GM21423 (cell line): Measurements from ENCODE around the gene PCDHB5.
"Not testable (repeated sequence)": the region's sequence is repeated elsewhere in the genome, so short reads cannot be mapped to it uniquely, and the experiment has no call there.

ENCODE experiments used
- ATAC-seq: cut with Tn5 transposase; IDR thresholded peaks from one replicate; pipeline ENCODE4 v1.9.1; 2021; ENCODE audit warnings: mild to moderate bottlenecking, moderate library complexity; ENCODE audit not compliant: unreplicated experiment

PCDHB5 gene

DNA sequence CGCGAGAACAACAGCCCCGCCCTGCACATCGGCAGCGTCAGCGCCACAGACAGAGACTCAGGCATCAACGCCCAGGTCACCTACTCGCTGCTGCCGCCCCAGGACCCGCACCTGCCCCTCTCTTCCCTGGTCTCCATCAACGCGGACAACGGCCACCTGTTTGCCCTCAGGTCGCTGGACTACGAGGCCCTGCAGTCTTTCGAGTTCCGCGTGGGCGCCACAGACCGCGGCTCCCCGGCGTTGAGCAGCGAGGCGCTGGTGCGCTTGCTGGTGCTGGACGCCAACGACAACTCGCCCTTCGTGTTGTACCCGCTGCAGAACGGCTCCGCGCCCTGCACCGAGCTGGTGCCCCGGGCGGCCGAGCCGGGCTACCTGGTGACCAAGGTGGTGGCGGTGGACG, 16.6 kb downstream of the PCDHB5 start:
- not testable (repeated sequence) for ATAC-seq

DNA sequence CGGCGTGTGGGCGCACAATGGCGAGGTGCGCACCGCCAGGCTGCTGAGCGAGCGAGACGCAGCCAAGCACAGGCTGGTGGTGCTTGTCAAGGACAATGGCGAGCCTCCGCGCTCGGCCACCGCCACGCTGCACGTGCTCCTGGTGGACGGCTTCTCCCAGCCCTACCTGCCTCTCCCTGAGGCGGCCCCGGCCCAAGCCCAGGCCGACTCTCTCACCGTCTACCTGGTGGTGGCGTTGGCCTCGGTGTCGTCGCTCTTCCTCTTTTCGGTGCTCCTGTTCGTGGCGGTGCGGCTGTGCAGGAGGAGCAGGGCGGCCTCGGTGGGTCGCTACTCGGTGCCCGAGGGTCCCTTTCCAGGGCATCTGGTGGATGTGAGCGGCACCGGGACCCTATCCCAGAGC, 17.1 kb downstream of the PCDHB5 start:
- ATAC-seq = not testable (repeated sequence)

DNA sequence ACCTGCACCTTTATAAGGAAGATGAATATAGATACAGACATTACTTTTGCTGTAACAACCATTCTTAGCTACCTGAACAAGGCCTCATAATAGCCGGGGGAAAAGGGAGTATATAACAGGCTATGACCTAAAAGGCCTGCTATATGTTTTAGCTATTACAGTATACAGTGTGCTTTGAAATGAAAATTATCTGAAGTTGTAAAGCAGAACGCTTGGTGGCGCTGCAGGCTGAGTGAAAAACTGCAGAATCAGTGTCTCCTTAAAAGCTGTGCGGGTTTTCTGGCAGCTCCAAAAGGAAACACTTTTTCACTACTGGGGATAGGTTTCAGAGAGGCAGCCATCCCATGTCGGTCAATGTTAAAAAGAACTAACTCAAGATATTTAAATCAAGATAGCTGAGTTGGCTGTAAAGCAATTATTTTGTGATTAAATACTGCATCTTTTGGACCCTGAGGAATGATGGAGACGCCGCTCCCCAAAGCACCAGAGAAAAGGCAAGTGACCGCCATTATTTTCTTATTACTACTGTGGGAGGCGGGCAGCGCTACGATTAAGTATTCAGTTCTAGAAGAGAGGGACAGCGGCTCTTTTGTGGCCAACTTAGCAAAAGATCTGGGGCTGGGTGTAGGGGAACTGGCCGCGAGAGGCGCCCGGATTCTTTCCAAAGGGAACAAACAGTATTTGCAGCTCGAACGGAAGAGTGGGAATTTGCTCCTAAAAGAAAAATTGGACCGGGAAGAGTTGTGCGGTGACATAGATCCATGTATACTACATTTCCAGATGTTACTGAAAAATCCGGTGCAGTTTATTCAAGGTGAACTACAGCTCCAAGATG, 20.8 kb downstream of the PCDHB5 start:
- no peak for ATAC-seq

DNA sequence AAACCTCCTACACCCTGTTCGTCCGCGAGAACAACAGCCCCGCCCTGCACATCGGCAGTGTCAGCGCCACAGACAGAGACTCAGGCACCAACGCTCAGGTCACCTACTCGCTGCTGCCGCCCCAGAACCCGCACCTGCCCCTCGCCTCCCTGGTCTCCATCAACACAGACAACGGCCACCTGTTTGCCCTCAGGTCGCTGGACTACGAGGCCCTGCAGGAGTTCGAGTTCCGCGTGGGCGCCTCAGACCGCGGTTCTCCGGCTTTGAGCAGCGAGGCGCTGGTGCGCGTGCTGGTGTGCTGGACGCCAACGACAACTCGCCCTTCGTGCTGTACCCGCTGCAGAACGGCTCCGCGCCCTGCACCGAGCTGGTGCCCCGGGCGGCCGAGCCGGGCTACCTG, 22.4 kb downstream of the PCDHB5 start:
- ATAC-seq = not testable (repeated sequence)

DNA sequence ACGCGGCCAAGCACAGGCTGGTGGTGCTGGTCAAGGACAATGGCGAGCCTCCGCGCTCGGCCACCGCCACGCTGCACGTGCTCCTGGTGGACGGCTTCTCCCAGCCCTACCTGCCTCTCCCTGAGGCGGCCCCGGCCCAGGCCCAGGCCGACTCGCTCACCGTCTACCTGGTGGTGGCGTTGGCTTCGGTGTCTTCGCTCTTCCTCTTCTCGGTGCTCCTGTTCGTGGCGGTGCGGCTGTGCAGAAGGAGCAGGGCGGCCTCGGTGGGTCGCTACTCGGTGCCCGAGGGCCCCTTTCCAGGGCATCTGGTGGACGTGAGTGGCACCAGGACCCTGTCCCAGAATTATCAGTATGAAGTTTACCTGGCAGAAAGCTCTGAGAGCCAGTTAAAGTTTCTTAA, 22.9 kb downstream of the PCDHB5 start:
- not testable (repeated sequence) for ATAC-seq

DNA sequence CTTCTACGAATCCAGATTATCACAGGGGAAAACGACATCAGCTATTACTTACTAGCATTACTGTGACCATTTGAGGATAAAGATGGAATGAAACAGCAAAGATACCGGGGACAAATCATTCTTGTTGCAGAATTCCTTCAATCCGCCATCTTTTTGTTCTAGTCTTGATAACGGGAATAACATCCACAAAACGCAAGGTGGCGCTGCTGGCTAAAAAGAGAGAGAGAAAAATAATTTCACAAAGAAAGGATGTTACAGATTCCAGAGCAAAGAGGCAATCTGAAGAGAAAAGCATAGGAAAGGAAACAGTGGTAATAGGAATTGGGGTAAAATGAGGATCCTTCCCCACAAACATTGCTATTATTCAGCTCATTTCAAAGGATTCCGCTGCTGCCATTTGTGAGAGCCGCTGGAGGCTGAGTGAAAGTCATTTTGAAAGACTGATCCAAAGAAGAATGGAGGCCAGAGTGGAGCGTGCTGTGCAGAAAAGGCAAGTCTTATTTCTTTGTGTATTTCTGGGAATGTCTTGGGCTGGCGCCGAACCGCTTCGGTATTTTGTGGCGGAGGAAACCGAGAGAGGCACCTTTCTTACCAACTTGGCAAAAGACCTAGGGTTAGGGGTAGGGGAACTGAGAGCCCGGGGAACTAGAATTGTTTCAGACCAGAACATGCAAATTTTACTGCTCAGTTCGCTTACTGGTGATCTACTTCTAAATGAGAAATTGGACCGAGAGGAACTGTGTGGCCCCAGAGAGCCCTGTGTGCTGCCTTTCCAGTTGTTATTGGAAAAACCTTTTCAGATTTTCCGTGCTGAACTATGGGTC, 37.6 kb downstream of the PCDHB5 start, which contains the start of gene PCDHB7:
TSS of gene PCDHB7 (plus strand) at position 264 of the 824 bp plus-strand sequence. CDS start at position 456, 192 bp downstream.
- no peak for ATAC-seq

DNA sequence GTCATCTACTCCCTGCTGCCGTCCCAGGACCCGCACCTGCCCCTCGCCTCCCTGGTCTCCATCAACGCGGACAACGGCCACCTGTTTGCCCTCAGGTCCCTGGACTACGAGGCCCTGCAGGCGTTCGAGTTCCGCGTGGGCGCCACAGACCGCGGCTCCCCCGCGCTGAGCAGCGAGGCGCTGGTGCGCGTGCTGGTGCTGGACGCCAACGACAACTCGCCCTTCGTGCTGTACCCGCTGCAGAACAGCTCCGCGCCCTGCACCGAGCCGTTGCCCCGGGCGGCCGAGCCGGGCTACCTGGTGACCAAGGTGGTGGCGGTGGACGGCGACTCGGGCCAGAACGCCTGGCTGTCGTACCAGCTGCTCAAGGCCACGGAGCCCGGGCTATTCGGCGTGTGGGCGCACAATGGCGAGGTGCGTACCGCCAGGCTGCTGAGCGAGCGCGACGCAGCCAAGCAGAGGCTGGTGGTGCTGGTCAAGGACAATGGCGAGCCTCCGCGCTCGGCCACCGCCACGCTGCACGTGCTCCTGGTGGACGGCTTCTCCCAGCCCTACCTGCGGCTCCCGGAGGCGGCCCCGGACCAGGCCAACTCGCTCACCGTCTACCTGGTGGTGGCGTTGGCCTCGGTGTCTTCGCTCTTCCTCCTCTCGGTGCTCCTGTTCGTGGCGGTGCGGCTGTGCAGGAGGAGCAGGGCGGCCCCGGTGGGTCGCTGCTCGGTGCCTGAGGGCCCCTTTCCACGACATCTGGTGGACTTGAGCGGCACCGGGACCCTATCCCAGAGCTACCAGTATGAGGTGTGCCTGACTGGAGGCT, 39.5 kb downstream of the PCDHB5 start:
- not testable (repeated sequence) for ATAC-seq

DNA sequence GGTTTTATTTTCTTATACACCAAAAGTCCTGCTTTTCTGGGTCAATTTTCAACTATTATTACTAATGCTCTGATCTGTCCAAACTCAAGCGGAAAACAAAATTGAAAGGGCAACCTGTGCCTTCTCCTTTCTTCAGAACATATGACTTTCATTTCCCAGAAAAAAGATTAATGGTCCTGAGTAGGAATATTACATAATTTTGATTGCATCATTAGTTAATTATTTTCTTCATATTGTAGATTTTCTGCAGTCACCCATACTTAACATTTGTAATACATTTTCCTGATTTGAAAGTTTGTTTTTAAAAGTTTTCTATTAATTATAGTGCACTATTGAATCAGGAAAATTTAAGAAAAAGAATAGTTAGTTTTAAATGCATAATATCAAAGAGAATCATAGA, 40.9 kb downstream of the PCDHB5 start:
- no peak for ATAC-seq

DNA sequence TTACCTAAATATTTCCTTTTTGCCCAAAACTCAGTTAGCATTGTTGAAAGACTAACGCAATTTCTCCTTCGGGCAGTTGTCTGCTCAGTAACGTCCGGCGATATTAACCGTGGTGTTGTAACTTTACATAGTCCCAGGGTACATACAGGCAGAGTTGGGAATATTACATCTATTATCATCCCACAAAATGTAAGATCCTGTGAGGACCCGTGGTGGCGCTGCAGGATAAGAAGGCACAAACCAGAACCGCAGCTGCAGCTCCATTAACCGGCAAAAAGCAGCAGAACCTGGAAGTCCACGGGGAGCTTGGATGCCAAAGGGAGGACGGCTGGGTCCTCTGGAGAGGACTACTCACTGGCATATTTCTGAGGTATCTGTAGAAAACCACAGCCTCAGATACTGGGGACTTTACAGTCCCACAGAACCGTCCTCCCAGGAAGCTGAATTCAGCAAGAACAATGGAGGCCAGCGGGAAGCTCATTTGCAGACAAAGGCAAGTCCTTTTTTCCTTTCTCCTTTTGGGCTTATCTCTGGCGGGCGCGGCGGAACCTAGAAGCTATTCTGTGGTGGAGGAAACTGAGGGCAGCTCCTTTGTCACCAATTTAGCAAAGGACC, 42.7 kb downstream of the PCDHB5 start, which contains the start of gene PCDHB8:
TSS of gene PCDHB8 (plus strand) at position 214 of the 615 bp plus-strand sequence. CDS start at position 459, 245 bp downstream.
- ATAC-seq = not testable (repeated sequence)

DNA sequence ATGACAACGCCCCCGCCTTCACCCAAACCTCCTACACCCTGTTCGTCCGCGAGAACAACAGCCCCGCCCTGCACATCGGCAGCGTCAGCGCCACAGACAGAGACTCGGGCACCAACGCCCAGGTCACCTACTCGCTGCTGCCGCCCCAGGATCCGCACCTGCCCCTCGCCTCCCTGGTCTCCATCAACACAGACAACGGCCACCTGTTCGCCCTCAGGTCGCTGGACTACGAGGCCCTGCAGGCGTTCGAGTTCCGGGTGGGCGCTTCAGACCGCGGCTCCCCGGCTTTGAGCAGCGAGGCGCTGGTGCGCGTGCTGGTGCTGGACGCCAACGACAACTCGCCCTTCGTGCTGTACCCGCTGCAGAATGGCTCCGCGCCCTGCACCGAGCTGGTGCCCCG, 44.4 kb downstream of the PCDHB5 start:
- not testable (repeated sequence) for ATAC-seq

DNA sequence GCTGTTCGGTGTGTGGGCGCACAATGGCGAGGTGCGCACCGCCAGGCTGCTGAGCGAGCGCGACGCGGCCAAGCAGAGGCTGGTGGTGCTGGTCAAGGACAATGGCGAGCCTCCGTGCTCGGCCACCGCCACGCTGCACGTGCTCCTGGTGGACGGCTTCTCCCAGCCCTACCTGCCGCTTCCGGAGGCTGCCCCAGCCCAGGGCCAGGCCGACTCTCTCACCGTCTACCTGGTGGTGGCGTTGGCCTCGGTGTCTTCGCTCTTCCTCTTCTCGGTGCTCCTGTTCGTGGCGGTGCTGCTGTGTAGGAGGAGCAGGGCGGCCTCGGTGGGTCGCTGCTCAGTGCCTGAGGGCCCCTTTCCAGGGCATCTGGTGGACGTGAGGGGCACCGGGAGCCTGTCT, 44.9 kb downstream of the PCDHB5 start:
- ATAC-seq = not testable (repeated sequence)

DNA sequence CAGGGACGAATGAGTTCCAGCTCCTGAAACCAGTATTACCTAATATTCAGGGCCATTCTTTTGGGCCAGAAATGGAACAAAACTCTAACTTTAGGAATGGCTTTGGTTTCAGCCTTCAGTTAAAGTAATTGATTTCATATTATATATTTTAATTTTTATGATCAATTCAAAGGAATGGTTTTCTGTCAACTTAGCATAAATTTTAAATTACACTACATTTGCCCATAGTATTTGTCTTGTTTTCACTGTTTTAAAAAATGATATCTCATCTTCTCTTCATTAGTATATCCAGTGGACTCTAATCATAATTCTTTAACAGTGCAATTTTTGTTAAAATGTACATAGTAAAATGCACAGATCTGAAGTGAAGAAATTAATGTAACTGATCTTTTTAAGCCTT, 45.3 kb downstream of the PCDHB5 start:
- no peak for ATAC-seq

DNA sequence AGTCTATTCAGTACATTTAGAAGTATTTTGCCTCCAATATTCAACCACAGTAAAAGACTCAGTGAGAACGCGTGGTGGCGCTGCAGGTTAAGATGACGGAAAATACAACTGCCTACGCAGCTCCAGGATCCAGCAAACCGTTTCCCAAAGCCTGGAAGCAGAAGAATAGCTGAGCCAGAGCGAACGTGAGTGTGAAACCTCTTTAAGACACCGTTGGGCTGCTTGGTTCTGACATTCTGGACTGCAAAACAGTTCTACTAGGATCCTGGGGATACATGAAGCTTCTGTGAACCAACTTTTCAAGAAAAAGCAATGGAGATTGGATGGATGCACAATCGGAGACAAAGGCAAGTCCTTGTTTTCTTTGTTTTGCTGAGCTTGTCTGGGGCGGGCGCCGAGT, 47.2 kb downstream of the PCDHB5 start, which contains the start of gene PCDHB16:
TSS of gene PCDHB16 (plus strand) at position 140 of the 400 bp plus-strand sequence. CDS start at position 313, 173 bp downstream.
- ATAC-seq = no peak

DNA sequence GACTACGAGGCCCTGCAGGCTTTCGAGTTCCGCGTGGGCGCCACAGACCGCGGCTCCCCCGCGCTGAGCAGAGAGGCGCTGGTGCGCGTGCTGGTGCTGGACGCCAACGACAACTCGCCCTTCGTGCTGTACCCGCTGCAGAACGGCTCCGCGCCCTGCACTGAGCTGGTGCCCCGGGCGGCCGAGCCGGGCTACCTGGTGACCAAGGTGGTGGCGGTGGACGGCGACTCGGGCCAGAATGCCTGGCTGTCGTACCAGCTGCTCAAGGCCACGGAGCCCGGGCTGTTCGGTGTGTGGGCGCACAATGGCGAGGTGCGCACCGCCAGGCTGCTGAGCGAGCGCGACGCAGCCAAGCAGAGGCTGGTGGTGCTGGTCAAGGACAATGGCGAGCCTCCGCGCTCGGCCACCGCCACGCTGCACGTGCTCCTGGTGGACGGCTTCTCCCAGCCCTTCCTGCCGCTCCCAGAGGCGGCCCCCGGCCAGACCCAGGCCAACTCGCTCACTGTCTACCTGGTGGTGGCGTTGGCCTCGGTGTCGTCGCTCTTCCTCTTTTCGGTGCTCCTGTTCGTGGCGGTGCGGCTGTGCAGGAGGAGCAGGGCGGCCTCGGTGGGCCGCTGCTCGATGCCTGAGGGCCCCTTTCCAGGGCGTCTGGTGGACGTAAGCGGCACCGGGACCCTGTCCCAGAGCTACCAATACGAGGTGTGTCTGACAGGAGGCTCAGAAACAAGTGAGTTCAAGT, 49.3 kb downstream of the PCDHB5 start:
- not testable (repeated sequence) for ATAC-seq

DNA sequence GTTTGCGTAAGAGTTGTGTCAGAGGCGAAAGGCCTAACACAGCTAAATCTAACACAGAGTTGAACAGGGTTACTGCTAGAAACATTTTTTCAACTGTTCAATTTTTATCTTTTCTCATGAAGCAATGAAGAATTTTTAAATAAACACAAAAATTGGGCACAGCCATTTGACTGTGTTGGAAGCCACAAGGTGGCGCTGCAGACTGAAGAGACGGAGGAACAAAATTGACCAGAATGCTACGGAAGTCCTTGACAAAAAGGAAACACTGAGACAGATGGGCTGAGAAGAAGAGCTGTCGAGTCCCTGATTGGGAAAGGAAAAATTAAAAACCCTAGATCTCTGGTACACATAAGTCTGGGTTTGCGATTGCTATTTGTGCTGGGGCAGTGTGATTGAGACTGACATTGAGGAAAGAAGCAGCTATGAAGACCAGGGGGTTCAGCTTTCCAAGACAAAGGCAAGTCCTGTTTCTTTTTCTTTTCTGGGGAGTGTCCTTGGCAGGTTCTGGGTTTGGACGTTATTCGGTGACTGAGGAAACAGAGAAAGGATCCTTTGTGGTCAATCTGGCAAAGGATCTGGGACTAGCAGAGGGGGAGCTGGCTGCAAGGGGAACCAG, 52.0 kb downstream of the PCDHB5 start, which contains the start of gene PCDHB9:
TSS of gene PCDHB9 (plus strand) at position 265 of the 616 bp plus-strand sequence. CDS start at position 423, 158 bp downstream.
- ATAC-seq = no peak
